ENCODE data around the gene DPP10.

DNA sequence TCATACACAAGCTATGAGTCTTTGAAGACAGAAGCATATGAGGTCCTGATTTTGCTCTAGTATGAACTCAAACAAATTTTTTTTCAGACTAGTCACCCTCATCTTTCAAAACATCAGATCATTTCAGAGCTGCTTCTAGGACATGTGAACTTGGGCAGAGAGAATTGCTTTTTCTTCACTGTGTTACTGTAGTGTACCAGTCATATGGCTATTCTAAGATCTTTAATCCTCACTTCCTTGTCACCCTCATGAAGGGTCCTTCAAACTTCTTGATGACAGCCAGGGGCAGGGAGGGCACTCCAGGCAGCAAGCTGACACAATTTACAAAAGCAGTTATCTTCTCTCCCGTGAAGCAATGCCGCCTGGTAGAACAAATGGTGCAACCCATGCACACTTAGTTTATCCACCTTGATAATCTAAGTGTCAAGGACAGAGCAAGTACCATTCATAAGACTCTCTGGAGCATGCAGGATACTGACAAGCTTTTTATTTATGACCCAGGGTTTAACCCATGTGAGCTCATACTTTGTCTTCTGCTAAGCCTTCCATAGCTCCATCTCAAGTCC, 200.6 kb downstream of the DPP10 start:
- TF ChIP-seq POLR2AphosphoS5 (IDR thresholded peaks at IDR 0.05; ENCODE audit: low read depth, low read length): no peak
- TF ChIP-seq REST (IDR thresholded peaks at IDR 0.05; ENCODE audit: insufficient read depth in 1 of 2, low read depth in 2 of 2, low read length in 2 of 2): no peak
- no peak for TF ChIP-seq SIN3A (IDR thresholded peaks at IDR 0.05; ENCODE audit: borderline replicate concordance, insufficient read depth, low read length)
- no peak for TF ChIP-seq TAF1 (IDR thresholded peaks at IDR 0.05; ENCODE audit: borderline replicate concordance, insufficient read depth, low read length)
- no peak for TF ChIP-seq FOXP2 (optimal IDR thresholded peaks at IDR 0.05; ENCODE audit: borderline replicate concordance, extremely low read depth, extremely low read length, insufficient read depth)
